ENCODE results near the gene CCDC177.

CCDC177 gene

GRCh38 chr14:69582212-69582611 lies 7.5 kb upstream of the CCDC177 start:
- 90 to 100% methylated on average over 1 of the region's 1 CpG for WGBS, 2 experiments
- no peaks in the 10 kb centered on the region for H3K27me3 ChIP-seq (ENCODE audit: control insufficient read depth, insufficient read depth, low read length, poor library complexity, severe bottlenecking)
- no peak overlapping the region for H3K4me3 ChIP-seq (ENCODE audit: insufficient read depth, low read depth, low read length)

DNA sequence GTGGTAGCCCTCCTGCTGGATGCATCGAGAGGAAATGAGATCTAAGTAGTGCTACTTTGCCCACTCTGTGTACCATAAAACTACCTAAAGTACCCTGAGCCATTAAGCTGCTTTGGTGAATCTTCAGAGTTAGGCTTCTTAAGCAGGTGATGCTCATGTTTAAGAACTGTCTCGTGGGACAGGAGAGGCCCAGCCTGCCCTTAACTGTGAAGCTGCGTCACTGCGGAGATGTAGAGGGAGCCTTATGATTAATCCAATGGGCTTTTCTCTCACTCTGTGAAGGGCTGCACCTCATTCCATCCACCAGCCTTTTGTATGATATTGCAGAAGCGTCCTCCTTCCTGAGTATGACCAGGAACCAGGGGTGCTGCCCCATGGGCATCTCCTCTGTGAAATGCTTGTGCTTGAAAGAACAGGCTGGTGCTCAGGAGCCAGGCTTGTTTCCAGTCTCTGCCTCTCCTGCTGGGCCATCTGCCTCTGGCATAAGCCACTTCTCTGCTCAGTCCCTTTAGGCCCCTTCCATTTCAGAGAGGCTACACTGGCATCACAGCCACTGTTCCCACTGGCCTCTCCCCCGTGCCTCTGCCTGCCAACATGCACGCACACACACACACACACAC lies 6.8 kb upstream of the CCDC177 start:
- 90 to 95% methylated on average over 7 of the region's 7 CpGs for WGBS, 2 experiments
- Histone ChIP-seq H3K4me1 (ENCODE audit: control insufficient read depth, insufficient read depth, low read length) (peaks cover 3% of the 10 kb centered on the region), H3K9me3 (ENCODE audit: control insufficient read depth, low read length) (no peaks in the 10 kb centered on the region), H3K36me3 (ENCODE audit: control insufficient read depth, insufficient read depth, low read length) (no peaks in the 10 kb centered on the region), H3K27me3 (ENCODE audit: control insufficient read depth, insufficient read depth, low read length, poor library complexity, severe bottlenecking) (no peaks in the 10 kb centered on the region), H3K27ac (ENCODE audit: insufficient read depth, low read depth, low read length, poor library complexity, severe bottlenecking) (no peak overlapping the region), H3K4me3 (ENCODE audit: insufficient read depth, low read depth, low read length) (no peak overlapping the region)

More at GRCh38 chr14:69582212-69582611, 7.5 kb upstream of the CCDC177 start:
- Histone ChIP-seq H3K27ac (ENCODE audit: insufficient read depth, low read depth, low read length, poor library complexity, severe bottlenecking) (no peak overlapping the region), H3K36me3 (ENCODE audit: control insufficient read depth, insufficient read depth, low read length) (no peaks in the 10 kb centered on the region), H3K4me1 (ENCODE audit: control insufficient read depth, insufficient read depth, low read length) (peaks cover 3% of the 10 kb centered on the region), H3K9me3 (ENCODE audit: control insufficient read depth, low read length) (no peaks in the 10 kb centered on the region)

- H3K9me3 ChIP-seq (ENCODE audit: control insufficient read depth, low read length) = no peaks in the 10 kb centered on the region
- peaks cover 3% of the 10 kb centered on the region for H3K4me1 ChIP-seq (ENCODE audit: control insufficient read depth, insufficient read depth, low read length)
- no peak overlapping the region for H3K27ac ChIP-seq (ENCODE audit: insufficient read depth, low read depth, low read length, poor library complexity, severe bottlenecking)
- no peaks in the 10 kb centered on the region for H3K27me3 ChIP-seq (ENCODE audit: control insufficient read depth, insufficient read depth, low read length, poor library complexity, severe bottlenecking)
- H3K36me3 ChIP-seq (ENCODE audit: control insufficient read depth, insufficient read depth, low read length) = no peaks in the 10 kb centered on the region
- no peak overlapping the region for H3K4me3 ChIP-seq (ENCODE audit: insufficient read depth, low read depth, low read length)
- 33 to 41% methylated on average over 7 of the region's 7 CpGs for WGBS, 2 experiments
Observed at GRCh38 chr14:69580009-69580577, 5.4 kb upstream of the CCDC177 start.

DNA sequence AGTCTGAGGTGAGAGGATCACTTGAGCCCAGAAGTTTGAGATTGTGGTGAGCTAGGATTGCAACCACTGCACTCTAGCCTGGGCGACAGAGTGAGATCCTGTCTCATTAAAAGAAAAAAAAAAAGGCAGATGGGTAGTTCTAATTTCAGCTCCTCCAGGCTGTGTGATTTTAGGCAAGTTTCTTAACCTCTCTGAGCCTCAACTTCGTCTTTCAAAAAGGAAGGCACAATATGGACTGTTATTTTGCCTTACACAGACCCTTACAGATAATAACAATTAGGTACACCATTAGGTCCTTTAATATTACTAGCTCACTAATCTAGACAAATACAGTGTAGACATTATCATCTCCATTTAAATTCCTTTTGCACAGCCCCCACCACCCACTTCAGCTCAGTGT lies 4.8 kb upstream of the CCDC177 start:
- H3K36me3 ChIP-seq (ENCODE audit: control insufficient read depth, insufficient read depth, low read length) = no peaks in the 10 kb centered on the region
- no peak overlapping the region for H3K27ac ChIP-seq (ENCODE audit: insufficient read depth, low read depth, low read length, poor library complexity, severe bottlenecking)
- H3K9me3 ChIP-seq (ENCODE audit: control insufficient read depth, low read length) = no peaks in the 10 kb centered on the region
- 86 to 94% methylated on average over 2 of the region's 2 CpGs for WGBS, 2 experiments
- H3K4me1 ChIP-seq (ENCODE audit: control insufficient read depth, insufficient read depth, low read length) = peaks cover 3% of the 10 kb centered on the region
- no peaks in the 10 kb centered on the region for H3K27me3 ChIP-seq (ENCODE audit: control insufficient read depth, insufficient read depth, low read length, poor library complexity, severe bottlenecking)
- H3K4me3 ChIP-seq (ENCODE audit: insufficient read depth, low read depth, low read length) = no peak overlapping the region

GRCh38 chr14:69574954-69575295 lies 254 bp upstream of the CCDC177 start:
- H3K27ac ChIP-seq (ENCODE audit: insufficient read depth, low read depth, low read length, poor library complexity, severe bottlenecking) = no peak overlapping the region
- WGBS, 2 experiments = 52 to 64% methylated on average over 4 to 5 of the region's 5 CpGs
- no peaks in the 10 kb centered on the region for H3K9me3 ChIP-seq (ENCODE audit: control insufficient read depth, low read length)
- H3K27me3 ChIP-seq (ENCODE audit: control insufficient read depth, insufficient read depth, low read length, poor library complexity, severe bottlenecking) = peaks cover 39% of the 10 kb centered on the region
- peak overlapping the region; percentile 54 for H3K4me3 ChIP-seq (ENCODE audit: insufficient read depth, low read depth, low read length)
- H3K4me1 ChIP-seq (ENCODE audit: control insufficient read depth, insufficient read depth, low read length) = peaks cover 7% of the 10 kb centered on the region
- H3K36me3 ChIP-seq (ENCODE audit: control insufficient read depth, insufficient read depth, low read length) = peaks cover 12% of the 10 kb centered on the region

DNA sequence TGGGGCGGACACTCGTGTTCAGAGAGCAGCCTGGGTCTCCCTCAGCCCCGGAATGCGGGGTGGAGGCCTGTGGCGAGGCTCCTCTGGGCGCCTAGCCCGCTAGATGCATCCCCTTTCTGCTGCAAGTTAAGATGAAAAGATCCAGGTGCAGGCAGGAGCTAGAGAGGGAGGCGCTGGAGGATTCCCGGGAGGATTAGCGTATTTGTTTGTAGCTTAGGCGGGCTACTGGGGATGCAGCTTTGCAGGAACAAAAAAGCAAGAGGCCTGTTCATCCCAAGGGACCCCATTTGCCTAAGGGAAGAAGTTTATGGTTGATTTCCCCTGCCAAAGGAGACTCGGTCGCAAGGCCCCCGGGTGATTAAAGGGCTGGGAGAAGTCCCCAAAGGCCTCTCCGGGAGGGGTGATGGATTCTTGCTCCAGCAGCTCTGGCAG lies 824 bp downstream of the CCDC177 start:
- Histone ChIP-seq H3K27me3 (ENCODE audit: control insufficient read depth, insufficient read depth, low read length, poor library complexity, severe bottlenecking) (peaks cover 39% of the 10 kb centered on the region), H3K9me3 (ENCODE audit: control insufficient read depth, low read length) (no peaks in the 10 kb centered on the region), H3K4me3 (ENCODE audit: insufficient read depth, low read depth, low read length) (peak overlapping the region; percentile 54), H3K27ac (ENCODE audit: insufficient read depth, low read depth, low read length, poor library complexity, severe bottlenecking) (peak overlapping the region; percentile 95), H3K36me3 (ENCODE audit: control insufficient read depth, insufficient read depth, low read length) (peaks cover 12% of the 10 kb centered on the region), H3K4me1 (ENCODE audit: control insufficient read depth, insufficient read depth, low read length) (peaks cover 5% of the 10 kb centered on the region)
- WGBS, 2 experiments = 6 to 7% methylated on average over 15 of the region's 15 CpGs

DNA sequence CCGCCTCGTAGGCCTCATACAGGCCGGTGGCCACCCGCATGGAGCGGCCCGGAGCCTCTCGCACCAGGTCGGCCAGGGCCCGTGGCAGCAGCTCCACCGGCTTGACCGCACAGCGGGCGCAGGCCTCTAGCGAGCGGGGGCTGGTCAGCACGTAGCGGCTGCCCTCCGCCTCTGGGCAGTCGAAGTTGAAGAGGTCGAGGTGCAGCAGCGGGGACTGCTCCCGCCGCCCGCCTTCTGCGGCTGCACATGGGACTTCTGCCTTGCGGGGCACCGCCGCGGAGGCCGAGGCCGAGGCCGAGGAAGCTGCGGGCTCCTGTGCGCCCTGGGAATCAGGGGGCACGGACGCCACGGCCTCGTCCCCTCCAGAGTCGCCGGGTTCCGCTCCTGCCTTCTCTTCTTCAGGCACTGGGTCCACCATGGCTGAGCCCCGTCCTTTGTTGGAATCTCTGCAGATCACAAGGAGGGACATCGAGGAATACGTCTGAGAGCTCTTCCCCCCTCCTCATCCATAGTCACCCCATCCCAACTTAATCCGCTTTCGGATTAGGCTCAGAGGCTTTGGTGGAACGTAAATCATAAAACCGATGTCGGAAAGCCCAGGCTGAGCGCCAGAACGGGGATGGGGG lies 1.4 kb downstream of the CCDC177 start:
- H3K9me3 ChIP-seq (ENCODE audit: control insufficient read depth, low read length) = no peaks in the 10 kb centered on the region
- H3K27ac ChIP-seq (ENCODE audit: insufficient read depth, low read depth, low read length, poor library complexity, severe bottlenecking) = peak overlapping the region; percentile 95
- peaks cover 5% of the 10 kb centered on the region for H3K4me1 ChIP-seq (ENCODE audit: control insufficient read depth, insufficient read depth, low read length)
- WGBS, 2 experiments = 83 to 87% methylated on average over 51 of the region's 51 CpGs
- H3K27me3 ChIP-seq (ENCODE audit: control insufficient read depth, insufficient read depth, low read length, poor library complexity, severe bottlenecking) = peaks cover 39% of the 10 kb centered on the region
- H3K36me3 ChIP-seq (ENCODE audit: control insufficient read depth, insufficient read depth, low read length) = peaks cover 12% of the 10 kb centered on the region
- H3K4me3 ChIP-seq (ENCODE audit: insufficient read depth, low read depth, low read length) = peak overlapping the region; percentile 54

DNA sequence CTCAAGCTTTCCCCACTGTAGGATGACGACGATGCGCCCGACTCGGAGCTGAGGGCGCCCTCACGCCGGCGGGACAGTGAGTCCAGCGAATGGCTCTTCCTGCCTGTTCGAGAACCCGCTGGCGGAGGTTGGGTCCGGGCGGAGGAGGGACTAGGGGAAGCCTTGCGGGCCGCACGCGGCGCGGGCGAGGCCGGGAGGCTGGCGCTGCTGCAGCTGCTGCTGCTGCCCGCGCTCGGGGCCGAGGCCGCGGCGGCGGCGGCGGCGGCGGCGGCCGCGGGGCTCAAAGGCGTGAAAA lies 1.9 kb downstream of the CCDC177 start:
- no peaks in the 10 kb centered on the region for H3K9me3 ChIP-seq (ENCODE audit: control insufficient read depth, low read length)
- 96 to 97% methylated on average over 40 of the region's 40 CpGs for WGBS, 2 experiments
- H3K4me3 ChIP-seq (ENCODE audit: insufficient read depth, low read depth, low read length) = no peak overlapping the region
- H3K27ac ChIP-seq (ENCODE audit: insufficient read depth, low read depth, low read length, poor library complexity, severe bottlenecking) = no peak overlapping the region
- peaks cover 12% of the 10 kb centered on the region for H3K36me3 ChIP-seq (ENCODE audit: control insufficient read depth, insufficient read depth, low read length)
- peaks cover 39% of the 10 kb centered on the region for H3K27me3 ChIP-seq (ENCODE audit: control insufficient read depth, insufficient read depth, low read length, poor library complexity, severe bottlenecking)
- peaks cover 5% of the 10 kb centered on the region for H3K4me1 ChIP-seq (ENCODE audit: control insufficient read depth, insufficient read depth, low read length)

GRCh38 chr14:69572030-69572840 lies 2.4 kb downstream of the CCDC177 start:
- Histone ChIP-seq H3K9me3 (ENCODE audit: control insufficient read depth, low read length) (no peaks in the 10 kb centered on the region), H3K4me3 (ENCODE audit: insufficient read depth, low read depth, low read length) (peak overlapping the region; percentile 5), H3K4me1 (ENCODE audit: control insufficient read depth, insufficient read depth, low read length) (peaks cover 5% of the 10 kb centered on the region), H3K36me3 (ENCODE audit: control insufficient read depth, insufficient read depth, low read length) (peaks cover 12% of the 10 kb centered on the region), H3K27me3 (ENCODE audit: control insufficient read depth, insufficient read depth, low read length, poor library complexity, severe bottlenecking) (peaks cover 39% of the 10 kb centered on the region), H3K27ac (ENCODE audit: insufficient read depth, low read depth, low read length, poor library complexity, severe bottlenecking) (no peak overlapping the region)
- WGBS, 2 experiments = 39 to 46% methylated on average over 112 of the region's 112 CpGs

DNA sequence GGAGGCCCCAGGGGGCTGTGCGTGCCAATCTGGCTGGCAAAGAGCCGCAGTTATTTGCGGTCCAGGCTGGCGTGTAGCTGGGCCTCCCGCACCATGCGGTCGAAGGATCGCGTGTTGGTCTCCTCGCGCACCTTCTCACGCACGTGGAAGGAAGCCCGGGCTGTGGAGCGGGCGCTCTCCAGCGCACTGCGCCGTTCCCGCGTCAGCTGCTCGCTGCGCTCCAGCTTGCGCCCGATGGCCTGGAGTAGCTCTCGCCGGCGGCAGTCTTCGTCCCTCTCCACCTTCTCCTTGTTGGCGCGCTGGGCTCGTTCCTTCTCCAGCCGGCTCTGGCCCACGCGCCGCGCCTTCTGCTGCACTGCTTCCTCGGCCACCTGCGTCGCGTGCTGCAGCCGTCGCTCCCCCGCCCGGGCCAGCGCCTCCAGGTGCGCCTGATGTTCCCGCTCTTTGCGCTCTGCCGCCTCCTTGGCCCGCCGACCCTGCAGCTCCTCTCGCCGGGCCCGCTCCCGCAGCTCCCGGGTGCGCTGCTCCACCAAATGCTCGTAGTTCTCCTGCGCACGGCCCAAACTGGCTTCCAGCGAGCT lies 3.1 kb downstream of the CCDC177 start:
- Histone ChIP-seq H3K9me3 (ENCODE audit: control insufficient read depth, low read length) (no peaks in the 10 kb centered on the region), H3K4me1 (ENCODE audit: control insufficient read depth, insufficient read depth, low read length) (peaks cover 5% of the 10 kb centered on the region), H3K4me3 (ENCODE audit: insufficient read depth, low read depth, low read length) (peak overlapping the region; percentile 5), H3K27me3 (ENCODE audit: control insufficient read depth, insufficient read depth, low read length, poor library complexity, severe bottlenecking) (peaks cover 39% of the 10 kb centered on the region), H3K36me3 (ENCODE audit: control insufficient read depth, insufficient read depth, low read length) (peaks cover 12% of the 10 kb centered on the region), H3K27ac (ENCODE audit: insufficient read depth, low read depth, low read length, poor library complexity, severe bottlenecking) (no peak overlapping the region)
- WGBS, 2 experiments = 46 to 57% methylated on average over 62 of the region's 62 CpGs

Data from ectodermal cell (in vitro differentiated cells).